A549 (cell line): ENCODE measurements around the gene TMEM125. TPM values are rescaled to one million over a fixed set of nuclear protein-coding genes. Genes with fewer than 3 reads are reported as not detected.

ENCODE experiments used
- ATAC-seq, 2 experiments: fragments of 200-7000 bp in 1 of 2; fragments of >200 bp in 1 of 2; cut with Nextera tagmentation in 1 of 2; cut with Tn5 transposase in 1 of 2; 3 replicates each; pipeline versions ENCODE4 v1.8.0 to v1.9.1; 2018 to 2020; ENCODE audit warnings: mild to moderate bottlenecking in 1 of 2, moderate library complexity in 1 of 2
- CTCF ChIA-PET: fragments of 300-600 bp; sonication (Branson Sonifier 250); formaldehyde crosslinking; extraction: SDS; loops from one replicate; lab custom pipeline; 2021; ENCODE audit warnings: antibody characterized with exemption, inconsistent platforms; lab: Yijun Ruan, JAX
- POLR2A ChIA-PET: fragments of 350-600 bp; formaldehyde crosslinking; extraction: SDS; loops from one replicate; lab custom pipeline; 2021; ENCODE audit warnings: antibody characterized with exemption, inconsistent platforms; lab: Yijun Ruan, JAX
- DNase-seq, 2 experiments: peaks; one replicate each; pipeline versions ENCODE4 v3.0.0 to v3.0.0-alpha.2; 2011 to 2016; ENCODE audit warnings: low read depth in 1 of 2, low spot score in 1 of 2
- FAIRE-seq: peaks from 2 replicates; lab custom pipeline; 2011; peaks lifted over from hg19 to GRCh38; lab: Jason Lieb, UNC
- H3K27ac ChIP-seq, 2 experiments: fragments of >200 bp; sonication (Bioruptor Twin); formaldehyde crosslinking; 3 replicates each; pipeline ENCODE4 v1.5.1; 2016 to 2017
- H3K4me1 ChIP-seq: fragments of >200 bp; sonication (Bioruptor Twin); formaldehyde crosslinking; 3 replicates; pipeline ENCODE4 v1.6.1; 2016
- H3K4me2 ChIP-seq: fragments of >200 bp; sonication (Bioruptor Twin); formaldehyde crosslinking; 3 replicates; pipeline ENCODE4 v1.6.1; 2016
- H3K4me3 ChIP-seq: fragments of >200 bp; sonication (Bioruptor Twin); formaldehyde crosslinking; 3 replicates; pipeline ENCODE4 v1.5.1; 2016
- H3K9me3 ChIP-seq: fragments of >200 bp; sonication (Bioruptor Twin); formaldehyde crosslinking; 3 replicates; pipeline ENCODE4 v1.6.1; 2016
- CBX2 ChIP-seq: fragments of 200-600 bp; sonication (generic); IDR thresholded peaks from 2 replicates; pipeline ENCODE4 v1.6.1; 2016; ENCODE audit warnings: low read depth, mild to moderate bottlenecking, borderline replicate concordance
- CHD4 ChIP-seq: fragments of 200-600 bp; sonication (generic); IDR thresholded peaks from 2 replicates; pipeline ENCODE4 v1.6.1; 2016; ENCODE audit warnings: antibody characterized with exemption, mild to moderate bottlenecking, borderline replicate concordance
- ESRRA ChIP-seq: fragments of 150-350 bp; IDR thresholded peaks from 2 replicates; pipeline ENCODE4 v1.6.1; 2014; ENCODE audit warnings: mild to moderate bottlenecking, low read length, borderline replicate concordance
- FOSB ChIP-seq: fragments of 250-450 bp; sonication (Bioruptor Pico); IDR thresholded peaks from 2 replicates; pipeline ENCODE4 v1.5.0; 2020; ENCODE audit warnings: mild to moderate bottlenecking, moderate library complexity
- FOSL2 ChIP-seq, 2 experiments: fragments of 450-650 bp in 1 of 2; fragments of >200 bp in 1 of 2; sonication (Bioruptor Twin) in 1 of 2; formaldehyde crosslinking; IDR thresholded peaks; 2 replicates each; pipeline versions ENCODE4 v1.5.0 to v1.6.1; 2016 to 2020; ENCODE audit warnings: mild to moderate bottlenecking in 1 of 2, moderate library complexity in 1 of 2
- HDAC2 ChIP-seq: fragments of 200-600 bp; sonication (generic); IDR thresholded peaks from 2 replicates; pipeline ENCODE4 v1.6.1; 2016
- HOXA7 ChIP-seq: fragments of 250-450 bp; sonication (Bioruptor Pico); IDR thresholded peaks from 2 replicates; pipeline ENCODE4 v1.5.0; 2020; ENCODE audit warnings: mild to moderate bottlenecking, moderate library complexity
- KDM1A ChIP-seq: fragments of 200-600 bp; sonication (generic); IDR thresholded peaks from 2 replicates; pipeline ENCODE4 v1.6.1; 2016; ENCODE audit warnings: low read depth, mild to moderate bottlenecking
- KDM5A ChIP-seq: fragments of 200-600 bp; sonication (generic); IDR thresholded peaks from 2 replicates; pipeline ENCODE4 v1.6.1; 2016; ENCODE audit warnings: antibody characterized with exemption, mild to moderate bottlenecking
- NR3C1 ChIP-seq: fragments of >200 bp; sonication (Bioruptor Twin); formaldehyde crosslinking; IDR thresholded peaks from 3 replicates; pipeline ENCODE4 v1.6.1; 2017
- POLR2A ChIP-seq: IDR thresholded peaks from 2 replicates; pipeline ENCODE4 v1.6.1; 2012; ENCODE audit warnings: mild to moderate bottlenecking, low read length
- RAD21 ChIP-seq, 2 experiments: fragments of >200 bp in 1 of 2; sonication (Bioruptor Twin) in 1 of 2; formaldehyde crosslinking in 1 of 2; IDR thresholded peaks in 1 of 2; conservative IDR thresholded peaks in 1 of 2; 2 replicates in 1 of 2; 3 replicates in 1 of 2; pipeline ENCODE4 v1.6.1; 2012 to 2018; ENCODE audit warnings: inconsistent platforms in 1 of 2
- RFX5 ChIP-seq: fragments of 450-650 bp; IDR thresholded peaks from 2 replicates; pipeline ENCODE4 v1.7.1; 2014; ENCODE audit warnings: antibody characterized with exemption, mild to moderate bottlenecking, moderate library complexity
- TP53 ChIP-seq: fragments of 250-450 bp; sonication (Bioruptor Pico); IDR thresholded peaks from 2 replicates; pipeline ENCODE4 v1.5.0; 2021; ENCODE audit warnings: mild to moderate bottlenecking, moderate library complexity
- ZFP36 ChIP-seq: fragments of 450-650 bp; IDR thresholded peaks from 2 replicates; pipeline ENCODE4 v1.6.1; 2014; ENCODE audit warnings: borderline replicate concordance; ENCODE audit not compliant: partially characterized antibody
- WGBS: methylation state at CpG from one replicate; pipeline ENCODE4 v1.1.6; 2017; ENCODE audit errors: missing lambda C conversion rate; 5-methylcytosine and 5-hydroxymethylcytosine counted together
- polyA plus RNA-seq, 4 experiments: library from polyadenylated mRNA; depleted of rRNA in 3 of 4; stranded (reverse); fragments of >200 nt; fragmentation: RNase III in 1 of 4; extraction: RNeasy Plus Mini Kit Qiagen cat#74134 plus additional on column Dnase treatment in 1 of 4; gene quantifications; 2 replicates in 3 of 4; 3 replicates in 1 of 4; pipeline ENCODE4 v1.2.3, GENCODE V29; 2011 to 2017
- TF ChIP-seq, protein P1 (sequence below): fragments of >200 bp; sonication (Bioruptor Twin); formaldehyde crosslinking; IDR thresholded peaks from 3 replicates; pipeline ENCODE4 v1.6.1; 2016
- TF ChIP-seq, protein P2 (sequence below): fragments of 250-450 bp; sonication (Bioruptor Pico); IDR thresholded peaks from 2 replicates; pipeline ENCODE4 v1.5.0; 2021; ENCODE audit warnings: mild to moderate bottlenecking, moderate library complexity, borderline replicate concordance

The TMEM125 gene
- polyA plus RNA-seq, 2 of the 4 experiments (the other 2 are of a cell fraction) = not detected

DNA sequence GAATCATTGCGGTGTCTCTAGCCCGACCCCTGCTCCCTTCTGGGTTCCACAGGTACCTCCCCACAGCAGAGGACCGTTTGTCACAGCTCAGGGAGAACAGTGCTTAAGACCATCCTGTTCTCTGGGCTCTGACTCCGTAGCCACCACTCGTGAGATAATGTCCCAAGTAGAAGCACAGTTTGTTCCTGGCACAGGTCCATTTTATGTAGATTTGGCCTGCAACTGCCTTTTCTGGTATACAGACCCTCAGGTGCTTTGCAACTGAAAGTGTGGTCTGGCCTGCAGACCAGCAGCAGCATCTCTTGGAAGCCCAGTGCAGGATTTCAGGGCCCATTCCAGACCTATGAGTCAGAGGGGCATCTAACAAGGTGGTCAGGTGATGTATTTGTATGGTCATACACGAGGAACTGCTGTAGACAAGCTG, 28.4 kb upstream of the TMEM125 start:
- TF ChIP-seq, protein P1, sequence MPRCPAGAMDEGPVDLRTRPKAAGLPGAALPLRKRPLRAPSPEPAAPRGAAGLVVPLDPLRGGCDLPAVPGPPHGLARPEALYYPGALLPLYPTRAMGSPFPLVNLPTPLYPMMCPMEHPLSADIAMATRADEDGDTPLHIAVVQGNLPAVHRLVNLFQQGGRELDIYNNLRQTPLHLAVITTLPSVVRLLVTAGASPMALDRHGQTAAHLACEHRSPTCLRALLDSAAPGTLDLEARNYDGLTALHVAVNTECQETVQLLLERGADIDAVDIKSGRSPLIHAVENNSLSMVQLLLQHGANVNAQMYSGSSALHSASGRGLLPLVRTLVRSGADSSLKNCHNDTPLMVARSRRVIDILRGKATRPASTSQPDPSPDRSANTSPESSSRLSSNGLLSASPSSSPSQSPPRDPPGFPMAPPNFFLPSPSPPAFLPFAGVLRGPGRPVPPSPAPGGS = no peak
- no peak for TF ChIP-seq HOXA7 (CRISPR knock-in tag)
- no peak for TF ChIP-seq HDAC2
- TF ChIP-seq RAD21 (conservative IDR thresholded peaks at IDR 0.05 in 1 of 2, IDR thresholded peaks at IDR 0.05 in 1 of 2) = no peak
- no peak for FAIRE-seq
- no peak for DNase-seq
- CTCF ChIA-PET = no interaction called here
- Histone ChIP-seq H3K27ac (no peak overlapping the region), H3K4me3 (no peak overlapping the region), H3K4me1 (no peaks in the 10 kb centered on the region), H3K9me3 (no peaks in the 10 kb centered on the region), H3K4me2 (no peak overlapping the region)
- no peak for ATAC-seq
- 46% methylated on average over 6 of the region's 6 CpGs for WGBS
- POLR2A ChIA-PET = no interaction called here

DNA sequence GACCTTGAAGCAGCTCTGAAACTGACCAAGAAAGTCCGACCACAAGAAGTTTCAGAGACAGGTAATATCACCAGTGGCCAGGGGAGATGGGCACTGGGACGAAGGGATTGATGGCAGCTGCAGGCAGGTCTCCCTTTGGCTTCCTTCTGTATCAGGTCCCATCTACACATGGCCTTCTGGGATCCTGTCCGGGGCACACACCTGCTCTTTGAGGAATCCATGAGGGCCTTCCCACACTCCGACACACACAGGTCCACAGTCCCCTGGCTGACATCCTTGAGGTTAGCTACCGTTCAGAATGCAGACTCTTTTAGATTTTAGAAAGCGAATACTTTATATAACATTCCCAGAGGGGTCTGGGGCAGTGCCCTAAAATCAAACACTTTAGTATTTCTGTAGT, 26.5 kb upstream of the TMEM125 start:
- H3K4me2 ChIP-seq = no peak overlapping the region
- ChIA-PET POLR2A (no interaction called here), CTCF (interaction anchor here (0.9 to 1.6 kb wide), 3 partner anchors 15 to 171 kb away, joined by 3 to 7 read pairs (median 4); no protein-coding TSS in a partner anchor)
- no peak for TF ChIP-seq CHD4
- no peak for TF ChIP-seq ESRRA
- peaks cover 6% of the 10 kb centered on the region; the same call in 1 of the 3 replicates for H3K9me3 ChIP-seq
- no peak overlapping the region for H3K27ac ChIP-seq
- H3K4me3 ChIP-seq = no peak overlapping the region
- ATAC-seq = no peak
- FAIRE-seq = no peak
- no peak for DNase-seq
- H3K4me1 ChIP-seq = no peaks in the 10 kb centered on the region
- WGBS = 46% methylated on average over 6 of the region's 6 CpGs

DNA sequence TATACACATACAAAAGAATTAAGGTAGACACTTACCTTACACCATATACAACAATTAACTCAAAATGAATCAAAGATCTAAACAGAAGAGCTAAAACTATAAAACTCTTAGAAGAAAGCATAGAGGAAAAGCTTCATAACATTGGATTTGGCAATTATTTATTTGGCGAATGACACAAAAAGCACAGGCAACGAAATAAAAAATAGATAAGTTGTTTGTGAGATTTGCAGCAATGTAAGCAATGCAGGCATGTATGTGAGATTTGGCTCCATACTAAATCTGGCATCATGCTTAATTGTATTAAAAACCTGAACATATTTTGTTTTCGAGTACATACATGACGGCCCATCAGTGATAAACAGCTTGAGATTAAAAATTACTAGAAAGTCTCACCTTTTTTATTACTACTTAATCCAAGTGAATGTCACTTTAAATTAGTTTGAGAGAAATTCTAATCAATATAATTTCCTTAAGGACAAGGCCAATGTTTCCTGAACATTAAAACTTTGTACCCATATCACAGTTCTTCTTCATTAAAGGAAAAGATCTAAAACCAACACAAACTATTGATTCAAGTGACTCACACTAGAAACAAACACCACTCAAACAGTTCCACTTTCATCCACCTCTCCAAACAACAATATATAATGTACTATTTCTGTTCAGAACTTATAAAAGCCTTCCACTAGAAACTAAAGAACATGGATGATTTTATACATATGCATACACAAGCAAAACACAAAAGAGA, 23.1 kb upstream of the TMEM125 start:
- Histone ChIP-seq H3K27ac (no peak overlapping the region), H3K4me2 (no peak overlapping the region), H3K4me3 (no peak overlapping the region)
- ATAC-seq = no peak
- no peak for TF ChIP-seq CBX2
- TF ChIP-seq KDM1A = no peak
- TF ChIP-seq, all 56 proteins: peak for 0
- peaks cover 6% of the 10 kb centered on the region; the same call in 1 of the 3 replicates for H3K9me3 ChIP-seq
- POLR2A ChIA-PET = no interaction called here
- FAIRE-seq = no peak
- H3K4me1 ChIP-seq = no peaks in the 10 kb centered on the region
- no peak for DNase-seq
- CTCF ChIA-PET = interaction anchor here (0.9 kb wide), 1 partner anchor 19 kb away, joined by 3 read pairs; no protein-coding TSS in a partner anchor
- 65% methylated on average over 4 of the region's 4 CpGs for WGBS

DNA sequence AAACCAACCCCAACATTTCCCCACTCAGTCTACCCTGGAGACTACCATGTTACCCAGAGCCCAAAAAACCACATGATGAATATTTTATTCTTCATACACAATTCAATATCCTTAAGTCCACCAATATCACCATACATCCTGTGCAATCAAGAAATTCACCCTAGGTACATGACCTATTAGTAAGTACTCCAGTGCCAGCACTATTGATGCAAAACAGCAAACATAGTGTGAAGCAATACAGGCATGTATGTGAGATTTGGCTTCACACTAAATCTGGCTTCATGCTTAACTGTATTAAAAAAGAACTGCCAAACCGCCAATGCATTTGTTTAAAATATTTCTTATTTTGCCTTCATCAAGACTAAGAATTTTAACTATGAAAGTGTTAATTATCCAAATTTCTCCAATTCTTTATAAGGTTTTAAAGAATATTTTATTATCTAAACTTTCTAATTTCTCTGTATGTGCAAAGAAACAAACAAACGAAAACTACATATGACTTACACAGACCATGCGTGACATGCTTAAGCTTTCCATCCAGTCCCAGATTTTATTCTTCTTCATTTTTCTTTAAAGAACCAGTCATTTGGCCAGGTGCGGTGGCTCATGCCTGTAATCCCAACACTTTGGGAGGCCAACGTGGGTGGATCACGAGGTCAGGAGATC, 22.4 kb upstream of the TMEM125 start:
- TF ChIP-seq ZFP36 (peak; percentile 71), POLR2A (no peak), KDM5A (no peak), FOSB (CRISPR knock-in tag) (no peak), RFX5 (no peak), FOSL2 (IDR thresholded peaks at IDR 0.05) (no peak), FOSL2 (CRISPR knock-in tag; IDR thresholded peaks at IDR 0.05) (no peak)
- Histone ChIP-seq H3K9me3 (peaks cover 6% of the 10 kb centered on the region; the same call in 1 of the 3 replicates), H3K27ac (no peak overlapping the region), H3K4me3 (no peak overlapping the region), H3K4me2 (no peak overlapping the region), H3K4me1 (no peaks in the 10 kb centered on the region)
- POLR2A ChIA-PET = no interaction called here
- 40% methylated on average over 6 of the region's 6 CpGs for WGBS
- no peak for DNase-seq
- ATAC-seq = no peak
- CTCF ChIA-PET = no interaction called here
- FAIRE-seq = no peak

DNA sequence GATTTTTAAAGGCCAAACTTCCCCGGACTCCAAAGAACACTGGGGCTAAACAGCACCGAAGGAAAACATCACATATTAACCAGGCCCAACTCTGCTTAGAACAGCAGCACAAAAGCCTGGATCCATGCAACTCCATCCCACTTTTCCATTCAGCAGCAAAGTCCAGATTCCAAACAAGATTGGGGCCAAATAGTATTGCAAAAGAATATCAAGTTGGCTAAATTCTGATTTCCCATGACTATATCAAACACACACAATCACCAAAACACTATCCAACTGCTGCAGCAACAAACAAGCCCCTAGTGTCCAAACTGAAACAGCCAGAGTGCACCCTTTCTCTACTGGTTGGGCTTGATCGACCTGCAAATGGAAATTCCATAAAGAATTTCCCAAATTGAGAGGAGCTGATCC, 19.4 kb upstream of the TMEM125 start:
- CTCF ChIA-PET = no interaction called here
- peaks cover 6% of the 10 kb centered on the region; the same call in 1 of the 3 replicates for H3K9me3 ChIP-seq
- 59% methylated on average over 3 of the region's 3 CpGs for WGBS
- no peak overlapping the region for H3K4me3 ChIP-seq
- no peak overlapping the region for H3K4me2 ChIP-seq
- TF ChIP-seq, protein P2, sequence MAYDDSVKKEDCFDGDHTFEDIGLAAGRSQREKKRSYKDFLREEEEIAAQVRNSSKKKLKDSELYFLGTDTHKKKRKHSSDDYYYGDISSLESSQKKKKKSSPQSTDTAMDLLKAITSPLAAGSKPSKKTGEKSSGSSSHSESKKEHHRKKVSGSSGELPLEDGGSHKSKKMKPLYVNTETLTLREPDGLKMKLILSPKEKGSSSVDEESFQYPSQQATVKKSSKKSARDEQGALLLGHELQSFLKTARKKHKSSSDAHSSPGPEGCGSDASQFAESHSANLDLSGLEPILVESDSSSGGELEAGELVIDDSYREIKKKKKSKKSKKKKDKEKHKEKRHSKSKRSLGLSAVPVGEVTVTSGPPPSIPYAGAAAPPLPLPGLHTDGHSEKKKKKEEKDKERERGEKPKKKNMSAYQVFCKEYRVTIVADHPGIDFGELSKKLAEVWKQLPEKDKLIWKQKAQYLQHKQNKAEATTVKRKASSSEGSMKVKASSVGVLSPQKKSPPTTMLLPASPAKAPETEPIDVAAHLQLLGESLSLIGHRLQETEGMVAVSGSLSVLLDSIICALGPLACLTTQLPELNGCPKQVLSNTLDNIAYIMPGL (CRISPR knock-in tag) = no peak
- TF ChIP-seq NR3C1 (no peak), TP53 (CRISPR knock-in tag) (no peak)
- TF ChIP-seq, all 56 proteins: peak for 0
- POLR2A ChIA-PET = interaction anchor here (0.6 kb wide), 1 partner anchor 9 kb away, joined by 3 read pairs; no protein-coding TSS in a partner anchor
- Histone ChIP-seq H3K27ac (no peak overlapping the region), H3K4me1 (no peaks in the 10 kb centered on the region)
- FAIRE-seq = no peak
- ATAC-seq = no peak
- no peak for DNase-seq
